OCI-M2 (cell line): ENCODE data around the gene EEIG1.
"Not testable (repeated sequence)": the region's sequence is repeated elsewhere in the genome, so short reads cannot be mapped to it uniquely, and the experiment has no call there.

Experiments used
- DNase-seq: peaks from one replicate; lab custom pipeline; 2025; ENCODE audit not compliant: unreplicated experiment; lab: John Stamatoyannopoulos, UW

The EEIG1 gene

DNA sequence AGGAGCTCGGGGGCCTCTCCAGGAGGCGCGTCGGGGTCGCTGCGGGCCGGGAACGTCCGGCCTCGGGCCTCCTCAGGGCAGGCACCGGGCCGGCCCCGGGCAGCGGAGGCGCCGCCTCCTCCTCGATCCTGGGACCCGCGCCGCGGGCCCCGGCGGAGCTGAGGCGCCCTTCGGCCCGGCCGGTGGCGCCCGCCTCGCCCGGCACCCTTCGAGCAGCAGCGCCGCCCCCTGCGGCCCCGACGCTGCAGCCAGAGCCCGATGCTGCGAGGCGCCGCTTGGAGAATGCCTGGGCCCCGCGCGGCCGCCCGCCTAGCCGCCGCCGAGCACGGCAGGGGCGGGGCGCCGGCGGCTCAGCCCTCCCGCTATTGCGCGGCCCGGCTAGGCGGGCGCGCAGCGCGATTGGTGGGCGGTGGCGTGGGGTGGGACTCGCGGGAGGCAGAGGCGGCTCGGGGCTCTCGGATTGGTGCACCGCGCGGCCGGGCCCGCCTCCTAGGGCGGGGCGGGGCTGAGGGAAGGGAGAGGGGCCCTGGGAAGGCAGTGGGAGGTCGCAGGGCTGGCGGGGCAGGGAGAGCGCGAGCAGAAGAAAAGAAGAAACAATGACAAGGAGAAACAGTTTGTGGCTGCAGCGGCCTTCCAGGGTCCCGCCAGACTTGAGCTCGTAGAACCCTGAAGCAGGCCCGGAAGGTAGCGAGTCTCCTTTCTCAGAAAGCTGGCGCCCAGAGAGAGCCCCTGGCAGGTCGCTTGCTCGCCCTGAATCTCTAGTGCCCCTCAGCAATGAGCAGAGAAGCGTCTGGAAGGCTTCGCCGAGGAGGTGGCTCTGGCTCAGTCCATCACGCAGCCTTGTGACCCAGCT, at the start of gene EEIG1:
TSS of gene EEIG1 (minus strand) at position 284 of the 853 bp plus-strand sequence. CDS start 852 bp downstream, outside the sequence.
- peak; percentile 41 for DNase-seq

DNA sequence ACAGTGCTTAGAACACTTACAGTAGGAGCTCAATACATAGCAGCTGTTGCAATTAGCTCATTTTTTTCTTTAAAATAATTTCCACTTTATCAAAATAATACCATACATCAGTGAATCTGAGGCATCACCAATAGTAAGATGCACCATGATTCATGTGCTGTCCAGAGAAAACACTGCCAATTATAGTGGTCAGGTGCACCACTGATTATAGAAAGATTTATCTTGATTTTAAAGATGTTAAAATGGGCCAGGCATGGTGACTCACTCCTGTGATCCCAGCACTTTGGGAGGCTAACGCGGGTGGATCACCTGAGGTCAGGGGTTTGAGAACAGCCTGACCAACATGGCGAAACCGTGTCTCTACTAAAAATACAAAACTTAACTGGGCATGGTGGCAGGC, 46.9 kb upstream of the EEIG1 start:
- DNase-seq: no peak

DNA sequence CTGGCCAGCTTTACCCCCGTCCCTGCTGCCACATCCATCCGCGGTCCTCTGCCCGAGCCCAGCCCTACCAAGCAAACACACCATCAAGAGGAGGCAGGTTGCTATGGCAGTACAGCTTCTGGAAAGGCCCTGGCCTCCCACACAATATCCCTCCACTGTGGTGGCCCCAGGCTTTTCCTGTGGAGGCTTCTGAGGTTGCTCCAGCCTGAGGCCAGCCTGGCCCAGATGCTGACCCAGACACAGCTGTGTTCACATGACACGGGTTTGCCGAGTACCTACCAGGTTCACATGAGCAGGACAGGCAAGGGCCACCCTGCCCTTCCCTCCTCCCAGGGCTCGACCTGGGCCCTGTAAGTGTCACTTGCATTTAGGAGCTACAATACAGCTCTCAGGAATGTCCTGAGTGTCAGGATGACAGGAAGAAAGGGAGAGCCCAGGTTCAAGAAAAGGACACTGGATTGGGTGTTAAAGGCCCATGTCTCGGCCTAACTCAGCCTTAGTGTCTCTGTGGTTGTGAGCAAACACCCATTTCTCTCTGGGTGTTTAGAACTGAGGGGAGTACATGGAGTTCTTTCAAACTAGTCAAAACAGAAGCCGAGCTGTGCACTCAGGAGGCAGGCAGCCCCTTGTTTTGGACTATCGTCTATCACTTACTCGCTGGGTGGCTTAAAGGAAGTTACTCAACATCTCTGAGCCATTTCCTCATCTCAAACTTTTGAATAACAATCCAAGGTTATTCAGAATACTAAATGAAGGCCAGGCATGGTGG, 46.2 kb upstream of the EEIG1 start:
- no peak for DNase-seq

DNA sequence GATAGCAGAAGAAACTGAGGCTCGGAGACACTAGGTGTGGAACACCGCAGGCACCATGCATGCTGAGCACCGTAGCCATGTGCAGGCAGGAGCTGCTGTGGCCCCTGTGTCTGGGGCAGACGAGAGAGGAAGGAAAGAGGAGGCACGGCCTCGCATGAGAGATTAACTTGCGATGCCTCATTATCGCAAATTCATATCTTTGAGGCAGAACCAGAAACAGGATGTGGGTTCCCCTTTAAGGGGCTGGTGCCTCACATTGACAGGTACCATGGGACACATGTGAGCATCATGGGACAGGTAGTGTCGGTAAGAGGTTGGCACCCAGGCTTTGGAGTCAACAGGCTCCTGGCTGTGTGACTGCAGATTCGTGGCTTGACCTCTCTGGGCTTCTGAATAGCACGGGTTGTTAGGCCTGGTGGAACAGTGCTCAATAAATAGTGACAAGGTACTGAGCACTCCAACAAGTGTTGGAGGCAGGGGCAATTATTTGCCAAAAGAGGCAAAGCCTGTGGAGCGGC, 45.5 kb upstream of the EEIG1 start:
- no peak for DNase-seq

DNA sequence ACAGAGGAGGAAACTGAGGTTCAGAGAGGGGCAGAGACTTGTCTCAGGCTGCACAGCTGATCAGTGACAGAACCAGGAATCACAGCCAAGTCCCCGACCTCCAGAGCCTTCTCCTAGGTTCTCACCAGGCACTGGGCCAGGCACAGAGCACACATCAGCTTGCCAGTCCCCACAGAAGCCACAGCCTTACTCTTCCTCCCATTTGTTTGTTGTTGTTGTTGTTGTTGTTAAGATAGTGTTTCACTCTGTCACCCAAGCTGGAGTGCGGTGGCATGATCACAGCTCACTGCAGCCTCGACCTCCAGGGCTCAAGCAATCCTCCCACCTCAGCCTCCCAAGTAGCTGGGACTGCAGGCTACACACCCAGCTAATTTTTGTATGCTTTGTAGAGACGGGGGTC, 44.9 kb upstream of the EEIG1 start:
- DNase-seq: no peak

DNA sequence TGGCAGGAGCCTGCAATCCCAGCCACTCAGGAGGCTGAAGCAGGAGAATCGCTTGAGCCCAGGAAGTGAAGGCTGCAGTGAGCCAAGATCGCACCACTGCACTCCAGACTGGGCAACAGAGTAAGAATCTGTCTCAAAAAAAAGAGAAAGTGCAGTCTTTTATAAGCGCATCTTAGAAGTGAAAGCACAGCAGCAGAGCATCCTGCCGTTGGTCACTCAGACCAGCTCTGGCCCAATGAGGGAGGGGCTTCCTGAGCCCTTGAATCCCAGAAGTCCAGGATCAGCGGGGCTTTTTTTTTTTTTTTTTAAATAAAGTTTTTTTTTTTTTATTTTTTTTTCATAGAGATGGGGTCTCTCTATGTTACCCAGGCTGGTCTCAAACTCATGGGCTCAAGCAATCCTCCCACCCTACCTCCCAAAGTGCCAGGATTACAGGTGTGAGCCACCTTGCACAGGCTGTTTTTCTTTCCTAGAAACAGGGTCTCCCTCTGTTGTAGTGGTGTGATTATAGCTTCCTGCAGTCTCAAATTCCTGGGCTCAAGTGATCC, 44.0 kb upstream of the EEIG1 start:
- no peak for DNase-seq

DNA sequence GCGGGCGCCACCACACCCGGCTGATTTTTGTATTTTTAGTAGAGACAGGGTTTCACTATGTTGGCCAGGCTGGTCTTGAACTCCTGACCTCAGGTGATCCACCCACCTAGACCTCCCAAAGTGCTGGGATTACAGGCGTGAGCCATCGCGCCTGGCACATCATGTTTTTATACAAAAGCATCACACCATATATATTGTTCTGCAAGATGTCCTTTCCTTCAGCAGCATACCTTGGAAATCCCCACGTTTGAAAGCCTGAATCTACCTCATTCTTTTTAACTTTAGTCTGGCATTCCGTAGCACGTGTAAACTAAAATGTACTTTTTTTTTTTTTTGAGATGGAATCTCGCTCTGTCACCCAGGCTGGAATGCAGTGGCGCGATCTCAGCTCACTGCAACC, 42.9 kb upstream of the EEIG1 start:
- DNase-seq: not testable (repeated sequence)

DNA sequence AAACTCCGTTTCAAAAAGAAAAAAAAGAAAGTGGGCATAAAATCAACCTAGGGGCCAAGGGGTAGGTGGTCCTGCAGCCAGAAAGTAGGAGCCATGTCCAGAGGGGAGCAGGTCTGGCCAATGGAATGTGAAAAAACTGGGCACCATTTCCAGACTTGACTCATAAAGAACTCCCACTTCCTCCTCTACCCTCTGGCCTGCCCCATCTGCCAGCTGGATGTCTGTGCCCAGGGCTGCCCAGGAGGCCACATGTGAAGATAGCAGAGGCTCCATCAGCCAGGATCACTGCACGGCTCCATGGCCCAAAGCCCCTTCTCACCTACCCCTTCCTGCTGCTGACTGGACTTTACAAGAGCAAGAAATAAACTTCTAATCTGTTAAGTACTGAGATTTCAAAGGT, 42.1 kb upstream of the EEIG1 start:
- no peak for DNase-seq

DNA sequence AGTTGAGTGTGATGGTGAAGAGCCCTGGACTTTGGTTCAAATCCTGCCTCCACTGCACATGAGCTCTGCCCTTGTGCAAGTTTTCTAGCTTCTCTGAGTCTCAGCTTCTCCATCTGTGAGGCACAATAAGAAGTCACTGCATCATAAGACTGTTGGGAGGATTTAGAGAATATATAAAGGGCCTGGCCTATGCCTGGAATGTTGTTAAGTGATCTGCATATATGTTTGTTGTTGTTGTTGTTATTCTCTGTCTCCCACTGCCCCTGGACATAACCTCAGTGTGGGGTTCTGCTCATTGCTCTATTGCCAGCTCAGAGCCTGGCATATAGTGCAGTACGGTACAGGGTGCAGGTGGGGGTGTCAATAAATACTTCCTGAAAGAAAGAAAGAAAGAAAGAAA, 40.3 kb upstream of the EEIG1 start:
- no peak for DNase-seq

DNA sequence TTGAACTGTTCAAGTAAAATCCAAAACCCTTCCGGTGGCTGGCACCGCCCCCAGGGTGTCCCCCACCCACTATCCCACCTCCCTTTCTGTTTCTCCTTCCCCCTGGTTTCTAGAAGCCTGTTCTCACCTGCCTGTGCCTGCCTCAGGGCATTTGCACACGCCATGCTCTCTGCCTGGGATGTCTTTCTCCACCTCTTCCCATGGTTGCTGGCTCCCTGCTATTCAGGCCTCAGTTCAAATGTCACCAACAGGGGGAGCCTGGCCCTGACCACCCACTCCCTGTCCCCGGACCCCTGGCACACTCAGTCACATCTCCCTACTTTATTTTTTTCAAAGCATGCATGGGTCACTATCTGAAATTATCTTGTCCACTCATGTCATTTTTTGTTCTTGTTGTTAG, 39.9 kb upstream of the EEIG1 start:
- no peak for DNase-seq

DNA sequence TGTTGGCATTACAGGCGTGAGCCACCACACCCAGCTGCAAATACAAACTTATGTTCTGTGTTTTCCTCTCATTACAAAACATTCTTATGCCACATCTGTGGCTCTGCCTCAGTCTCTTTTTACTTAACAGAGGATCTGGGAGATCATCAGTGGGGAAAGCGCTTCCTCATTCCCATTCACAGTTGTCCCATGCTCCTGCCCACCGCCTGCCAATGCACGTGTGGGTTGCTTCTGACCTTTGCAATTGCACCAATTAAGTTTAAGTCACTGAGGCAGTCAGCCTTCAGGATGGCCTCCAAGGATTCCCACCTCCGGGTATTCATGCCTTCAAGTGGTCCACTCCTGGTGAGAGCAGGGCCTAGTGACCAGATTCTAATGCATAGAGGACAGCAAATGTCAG, 34.9 kb upstream of the EEIG1 start:
- DNase-seq: no peak

DNA sequence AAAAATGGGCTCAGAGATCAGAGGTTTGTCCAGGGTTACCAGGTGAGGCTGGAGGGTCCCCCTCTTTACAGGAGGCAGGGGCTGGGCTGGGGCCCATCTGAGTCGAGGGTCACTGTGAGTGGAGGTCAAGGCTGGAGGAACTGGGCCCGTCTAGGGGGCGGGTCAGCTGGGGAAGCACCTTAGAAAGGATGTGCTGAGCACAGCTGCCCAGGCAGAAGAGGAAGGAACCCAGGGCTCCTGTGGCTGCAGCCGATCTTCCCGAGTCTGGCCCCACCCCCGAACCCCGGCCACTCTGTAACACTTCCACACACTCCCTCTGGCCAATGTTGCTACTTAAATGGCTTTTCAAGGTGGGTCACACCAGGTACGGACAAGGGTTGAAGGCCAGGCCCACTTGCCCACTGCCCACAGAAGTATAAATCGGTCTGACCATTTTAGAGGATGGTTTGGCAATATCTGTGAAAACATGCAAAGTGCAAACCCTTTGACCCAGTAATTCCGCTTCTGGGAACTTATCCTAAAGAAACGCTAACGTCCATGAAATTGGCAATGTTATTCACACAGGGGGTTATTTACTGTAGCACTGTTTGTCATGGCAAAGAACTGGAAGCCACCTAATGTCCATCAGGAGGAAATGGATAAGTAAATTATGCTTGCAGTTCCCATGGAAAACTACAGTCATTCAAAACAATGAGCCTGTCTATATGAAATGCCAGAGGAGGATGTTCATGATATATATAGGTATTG, 30.5 kb upstream of the EEIG1 start:
- DNase-seq: no peak

DNA sequence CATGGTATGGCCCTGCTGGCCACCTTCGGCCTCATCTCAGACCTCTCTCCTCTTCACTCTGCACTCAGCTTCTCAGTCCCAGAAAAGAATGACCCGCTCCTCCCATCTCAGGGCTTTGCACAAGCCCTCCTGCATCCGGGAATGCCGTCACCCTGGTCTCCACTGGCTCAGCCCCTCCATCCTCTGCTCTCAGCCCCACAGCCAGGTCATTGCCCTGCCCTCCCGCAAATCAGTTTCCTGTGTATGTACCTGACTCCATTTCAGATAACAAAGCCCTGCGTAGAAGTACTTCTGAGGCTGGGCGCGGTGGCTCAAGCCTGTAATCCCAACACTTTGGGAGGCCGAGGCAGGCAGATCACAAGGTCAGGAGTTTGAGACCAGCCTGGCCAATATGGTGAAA, 28.9 kb upstream of the EEIG1 start:
- DNase-seq: no peak

DNA sequence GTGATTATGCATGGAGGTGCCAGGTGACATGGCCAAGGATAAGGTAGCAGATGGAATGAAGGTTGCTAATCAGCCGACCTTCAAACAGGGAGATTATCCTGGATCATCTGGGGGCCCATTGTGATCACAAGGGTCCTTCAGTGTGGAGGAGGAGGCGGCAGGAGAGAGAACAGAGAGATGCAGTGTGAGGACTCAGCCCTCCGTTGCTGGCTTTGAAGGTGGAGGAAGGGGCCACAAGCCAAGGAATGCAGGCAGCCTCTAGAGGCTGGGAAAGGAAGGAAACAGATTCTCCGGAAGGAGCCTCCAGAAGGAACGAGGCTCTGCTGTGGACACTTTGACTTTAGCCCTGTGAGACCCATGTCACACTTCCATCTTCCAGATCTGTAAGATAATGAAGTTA, 27.4 kb upstream of the EEIG1 start:
- no peak for DNase-seq

DNA sequence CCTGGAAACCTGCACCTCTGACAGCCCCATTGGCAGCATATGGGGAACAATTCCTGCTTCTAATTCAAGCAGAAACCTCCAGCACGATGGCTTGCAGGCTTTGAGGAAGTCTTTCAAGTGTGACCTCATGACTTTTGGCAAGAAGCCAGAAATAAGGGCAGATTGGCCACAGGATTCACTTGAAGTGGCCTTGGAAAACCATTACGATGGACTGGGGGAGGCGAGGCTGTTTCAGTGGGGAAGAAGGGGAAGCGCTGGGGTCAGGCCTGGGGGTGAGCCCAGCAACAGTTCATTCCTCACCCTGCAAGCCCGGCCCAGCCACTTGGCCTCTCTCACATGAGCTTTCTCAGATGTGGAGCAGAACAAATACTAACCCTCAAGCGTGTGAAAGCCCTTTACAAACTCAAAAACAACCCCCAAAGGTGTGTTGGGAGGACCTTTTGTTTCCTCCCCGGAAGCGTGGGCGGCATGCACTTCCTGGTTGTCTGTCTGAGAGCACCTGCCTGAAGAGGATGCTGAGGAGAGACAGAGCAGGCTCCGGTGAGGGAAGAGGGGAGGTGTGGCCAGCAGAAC, 26.9 kb upstream of the EEIG1 start:
- DNase-seq: no peak

DNA sequence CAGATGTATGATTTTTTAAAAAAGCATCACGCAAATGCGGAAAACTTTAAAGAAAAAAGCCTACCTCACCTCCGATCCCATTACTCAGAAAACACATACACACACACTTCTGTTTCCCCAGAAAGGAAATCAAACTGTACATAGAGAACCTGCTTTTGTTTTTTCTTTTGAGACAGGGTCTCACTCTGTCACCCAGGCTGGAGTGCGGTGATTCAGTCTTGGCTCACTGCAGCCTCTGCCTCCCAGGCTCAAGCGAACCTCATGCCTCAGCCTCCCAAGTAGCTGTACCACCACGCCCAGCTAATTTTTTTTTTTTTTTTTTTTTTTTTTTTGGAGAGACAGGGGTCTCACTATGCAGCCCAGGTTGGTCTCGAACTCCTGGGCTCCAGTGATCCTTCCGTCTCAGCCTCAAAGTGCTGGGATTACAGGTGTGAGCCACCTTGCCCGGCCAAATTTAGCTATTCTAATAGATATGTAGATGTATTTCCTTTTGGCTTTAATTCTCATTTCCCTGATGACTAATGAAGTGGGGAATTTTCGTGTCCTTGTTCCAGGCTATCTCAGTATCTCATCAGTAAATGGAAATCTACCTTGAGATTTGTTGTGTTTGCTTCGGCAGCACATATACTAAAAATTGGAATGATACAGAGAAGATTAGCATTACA, 25.7 kb upstream of the EEIG1 start:
- no peak for DNase-seq

DNA sequence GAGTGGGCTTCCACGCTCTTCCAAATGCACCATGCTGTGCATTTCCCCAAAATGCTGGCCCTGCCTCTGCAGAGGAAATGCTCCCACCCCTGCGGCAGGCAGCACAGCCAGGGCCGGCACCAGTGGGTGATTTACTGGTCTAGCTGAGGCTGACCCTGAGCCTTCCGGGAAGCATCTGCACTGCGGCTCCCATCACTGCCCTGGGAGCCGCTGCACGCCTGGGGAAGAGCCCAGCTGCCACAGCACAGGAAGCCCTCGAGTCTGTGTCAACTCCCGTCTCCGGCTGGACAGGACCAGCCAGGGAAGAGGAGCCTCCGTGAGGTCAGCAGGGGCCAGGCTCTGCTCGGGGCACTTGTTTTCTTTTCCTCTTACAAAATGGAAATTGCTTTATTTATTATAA, 25.1 kb upstream of the EEIG1 start:
- no peak for DNase-seq

DNA sequence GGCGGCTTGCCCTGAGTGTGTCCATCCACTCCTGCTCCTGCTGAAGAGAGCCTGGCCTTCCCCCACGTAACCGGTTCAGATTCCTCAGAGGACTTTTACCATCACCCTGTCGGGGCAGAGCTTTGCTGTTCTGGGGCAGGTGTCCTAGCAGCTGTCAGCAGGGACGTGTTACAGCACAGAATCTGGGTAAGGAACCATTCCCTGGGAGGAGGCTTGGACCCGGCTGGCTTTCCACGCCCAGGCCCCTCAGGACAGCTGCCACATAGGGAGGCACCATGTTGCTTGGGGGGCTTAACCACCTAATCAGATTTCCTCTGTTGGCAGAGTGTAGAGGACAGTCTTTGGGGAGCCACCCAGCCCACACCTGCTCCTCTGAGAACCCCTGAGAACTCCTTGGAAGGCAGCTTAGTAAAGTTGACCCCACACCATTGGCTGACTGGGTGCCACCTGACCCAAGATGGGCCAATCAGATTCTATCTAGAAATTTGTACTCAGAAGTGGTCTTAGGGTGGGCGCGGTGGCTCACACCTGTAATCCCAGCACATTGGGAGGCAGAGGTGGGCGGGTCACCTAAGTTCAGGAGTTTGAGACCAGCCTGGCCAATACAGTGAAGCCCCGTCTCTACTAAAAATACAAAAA, 23.3 kb upstream of the EEIG1 start:
- no peak for DNase-seq

DNA sequence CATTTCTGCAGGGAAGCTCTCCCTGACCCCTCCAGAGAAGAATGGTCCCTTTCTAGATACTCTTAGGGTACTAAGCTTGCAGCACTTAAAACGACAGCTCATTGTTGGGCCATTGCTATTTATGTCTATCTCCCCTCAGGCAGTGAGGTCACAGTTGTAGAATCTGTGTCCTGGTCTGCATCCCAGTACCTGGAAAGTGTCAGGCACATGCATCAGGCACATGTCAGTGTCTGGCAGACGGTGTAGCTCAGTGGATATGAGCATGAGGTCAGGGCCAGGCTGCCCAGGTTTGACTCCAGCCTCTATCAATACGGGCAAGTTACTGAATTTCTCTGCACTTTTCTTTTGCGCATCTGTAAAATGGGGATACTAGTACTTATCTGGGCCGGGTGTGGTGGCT, 22.2 kb upstream of the EEIG1 start:
- no peak for DNase-seq

DNA sequence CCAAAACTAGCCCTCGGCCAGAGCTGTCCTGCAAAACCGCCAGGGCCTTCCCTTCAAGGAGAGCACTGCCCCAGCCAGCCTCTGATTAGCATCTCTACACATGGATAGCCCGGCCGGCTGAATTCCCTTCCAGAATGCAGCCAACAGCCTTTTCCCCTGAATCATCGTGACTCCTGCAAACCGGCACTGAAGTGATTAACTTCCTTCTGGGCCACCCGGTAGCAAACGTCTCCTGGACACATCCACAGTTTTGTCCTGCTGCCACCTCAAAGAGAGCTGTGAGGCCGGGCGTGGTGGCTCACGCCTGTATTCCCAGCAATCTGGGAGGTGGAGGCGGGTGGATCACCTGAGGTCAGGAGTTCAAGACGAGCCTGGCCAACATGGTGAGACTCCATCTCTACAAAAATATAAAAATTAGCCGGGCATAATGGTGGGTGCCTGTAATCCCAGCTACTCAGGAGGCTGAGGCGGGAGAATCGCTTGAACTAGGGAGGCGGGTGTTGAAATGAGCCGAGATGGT, 21.1 kb upstream of the EEIG1 start:
- no peak for DNase-seq
